ENCODE measurements around the gene BRINP3. TPM values are rescaled to one million over a fixed set of nuclear protein-coding genes. Genes with fewer than 3 reads are reported as not detected.

The BRINP3 gene
- polyA plus RNA-seq, 1 donor from 2014 or later = 7.7 TPM

DNA sequence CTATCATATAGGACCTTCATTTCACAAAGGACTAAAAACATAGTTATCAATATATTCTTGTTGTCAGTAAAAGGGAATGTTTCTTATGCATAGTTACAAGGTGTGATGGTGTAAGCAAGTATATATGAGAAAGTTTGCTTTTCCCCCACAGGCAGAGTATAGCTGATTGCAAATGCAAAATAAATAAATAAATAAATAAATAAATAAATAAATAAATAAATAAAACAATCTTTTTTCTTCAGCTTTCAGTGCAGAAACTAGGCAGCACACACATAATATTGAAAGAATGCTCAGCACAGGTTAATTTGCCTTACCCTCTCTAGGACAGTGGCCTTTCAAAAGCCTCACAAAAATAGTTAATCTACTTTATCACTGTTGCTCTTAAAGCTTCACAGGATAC, 138.8 kb downstream of the BRINP3 start:
- Histone ChIP-seq H3K9ac (ENCODE audit: low read length) (no peak overlapping the region), H3K9me3 (ENCODE audit: low read length) (no peaks in the 10 kb centered on the region), H3K27ac (ENCODE audit: low read length) (no peak overlapping the region), H3K79me2 (replicated peaks; ENCODE audit: insufficient read depth, low read length) (no peaks in the 10 kb centered on the region), H3K9me2 (ENCODE audit: insufficient read depth, low read length) (no peaks in the 10 kb centered on the region), H3F3A (ENCODE audit: insufficient read depth, low read length, poor library complexity, severe bottlenecking) (no peaks in the 10 kb centered on the region), H3K27me3 (ENCODE audit: insufficient read depth, low read depth, low read length) (no peaks in the 10 kb centered on the region), H3K4me2 (ENCODE audit: low read length) (no peak overlapping the region), H3K4me3 (ENCODE audit: low read length) (no peak overlapping the region), H3K36me3 (ENCODE audit: insufficient read depth, low read length) (no peaks in the 10 kb centered on the region), H2AFZ (ENCODE audit: low read depth, low read length) (no peak overlapping the region), H4K20me1 (ENCODE audit: insufficient read depth) (no peaks in the 10 kb centered on the region)
- TF ChIP-seq SMC3 (conservative IDR thresholded peaks at IDR 0.05; ENCODE audit: poor library complexity) (no peak), EP300 (conservative IDR thresholded peaks at IDR 0.05; ENCODE audit: poor library complexity, severe bottlenecking) (no peak), MXI1 (conservative IDR thresholded peaks at IDR 0.05; ENCODE audit: poor library complexity, severe bottlenecking) (no peak), TAF1 (IDR thresholded peaks at IDR 0.05; ENCODE audit: low read depth) (no peak), POLR2AphosphoS5 (IDR thresholded peaks at IDR 0.05) (no peak), EZH2 (IDR thresholded peaks at IDR 0.05; ENCODE audit: borderline replicate concordance, insufficient read depth, low read length, poor library complexity, severe bottlenecking) (no peak)
- TF ChIP-seq, protein P1, sequence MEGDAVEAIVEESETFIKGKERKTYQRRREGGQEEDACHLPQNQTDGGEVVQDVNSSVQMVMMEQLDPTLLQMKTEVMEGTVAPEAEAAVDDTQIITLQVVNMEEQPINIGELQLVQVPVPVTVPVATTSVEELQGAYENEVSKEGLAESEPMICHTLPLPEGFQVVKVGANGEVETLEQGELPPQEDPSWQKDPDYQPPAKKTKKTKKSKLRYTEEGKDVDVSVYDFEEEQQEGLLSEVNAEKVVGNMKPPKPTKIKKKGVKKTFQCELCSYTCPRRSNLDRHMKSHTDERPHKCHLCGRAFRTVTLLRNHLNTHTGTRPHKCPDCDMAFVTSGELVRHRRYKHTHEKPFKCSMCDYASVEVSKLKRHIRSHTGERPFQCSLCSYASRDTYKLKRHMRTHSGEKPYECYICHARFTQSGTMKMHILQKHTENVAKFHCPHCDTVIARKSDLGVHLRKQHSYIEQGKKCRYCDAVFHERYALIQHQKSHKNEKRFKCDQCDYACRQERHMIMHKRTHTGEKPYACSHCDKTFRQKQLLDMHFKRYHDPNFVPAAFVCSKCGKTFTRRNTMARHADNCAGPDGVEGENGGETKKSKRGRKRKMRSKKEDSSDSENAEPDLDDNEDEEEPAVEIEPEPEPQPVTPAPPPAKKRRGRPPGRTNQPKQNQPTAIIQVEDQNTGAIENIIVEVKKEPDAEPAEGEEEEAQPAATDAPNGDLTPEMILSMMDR (IDR thresholded peaks at IDR 0.05; ENCODE audit: poor library complexity, severe bottlenecking) = no peak
- TF ChIP-seq, protein P2, sequence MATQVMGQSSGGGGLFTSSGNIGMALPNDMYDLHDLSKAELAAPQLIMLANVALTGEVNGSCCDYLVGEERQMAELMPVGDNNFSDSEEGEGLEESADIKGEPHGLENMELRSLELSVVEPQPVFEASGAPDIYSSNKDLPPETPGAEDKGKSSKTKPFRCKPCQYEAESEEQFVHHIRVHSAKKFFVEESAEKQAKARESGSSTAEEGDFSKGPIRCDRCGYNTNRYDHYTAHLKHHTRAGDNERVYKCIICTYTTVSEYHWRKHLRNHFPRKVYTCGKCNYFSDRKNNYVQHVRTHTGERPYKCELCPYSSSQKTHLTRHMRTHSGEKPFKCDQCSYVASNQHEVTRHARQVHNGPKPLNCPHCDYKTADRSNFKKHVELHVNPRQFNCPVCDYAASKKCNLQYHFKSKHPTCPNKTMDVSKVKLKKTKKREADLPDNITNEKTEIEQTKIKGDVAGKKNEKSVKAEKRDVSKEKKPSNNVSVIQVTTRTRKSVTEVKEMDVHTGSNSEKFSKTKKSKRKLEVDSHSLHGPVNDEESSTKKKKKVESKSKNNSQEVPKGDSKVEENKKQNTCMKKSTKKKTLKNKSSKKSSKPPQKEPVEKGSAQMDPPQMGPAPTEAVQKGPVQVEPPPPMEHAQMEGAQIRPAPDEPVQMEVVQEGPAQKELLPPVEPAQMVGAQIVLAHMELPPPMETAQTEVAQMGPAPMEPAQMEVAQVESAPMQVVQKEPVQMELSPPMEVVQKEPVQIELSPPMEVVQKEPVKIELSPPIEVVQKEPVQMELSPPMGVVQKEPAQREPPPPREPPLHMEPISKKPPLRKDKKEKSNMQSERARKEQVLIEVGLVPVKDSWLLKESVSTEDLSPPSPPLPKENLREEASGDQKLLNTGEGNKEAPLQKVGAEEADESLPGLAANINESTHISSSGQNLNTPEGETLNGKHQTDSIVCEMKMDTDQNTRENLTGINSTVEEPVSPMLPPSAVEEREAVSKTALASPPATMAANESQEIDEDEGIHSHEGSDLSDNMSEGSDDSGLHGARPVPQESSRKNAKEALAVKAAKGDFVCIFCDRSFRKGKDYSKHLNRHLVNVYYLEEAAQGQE (IDR thresholded peaks at IDR 0.05; ENCODE audit: borderline replicate concordance) = no peak

DNA sequence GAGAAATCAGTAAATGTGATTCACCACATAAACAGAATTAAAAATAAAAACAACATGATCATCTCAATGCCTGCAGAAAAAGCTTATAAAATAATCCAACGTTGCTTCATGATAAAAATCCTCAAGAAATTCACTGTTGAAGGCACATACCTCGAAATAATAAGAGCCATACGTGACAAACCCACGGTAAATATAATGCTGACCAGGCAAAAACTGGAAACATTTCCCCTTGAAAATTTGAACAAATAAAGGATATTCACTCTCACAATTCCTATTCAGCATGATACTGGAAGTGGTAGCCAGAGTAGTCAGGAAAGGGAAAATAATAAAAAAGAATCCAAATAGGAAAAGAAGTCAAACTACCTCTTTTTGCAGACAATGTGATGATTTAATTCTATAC, 148.8 kb downstream of the BRINP3 start:
- Histone ChIP-seq H3K27me3 (ENCODE audit: insufficient read depth, low read depth, low read length) (no peaks in the 10 kb centered on the region), H3K27ac (ENCODE audit: low read length) (no peak overlapping the region), H3K4me3 (ENCODE audit: low read length) (no peak overlapping the region), H3K9ac (ENCODE audit: low read length) (no peak overlapping the region), H3K9me3 (ENCODE audit: low read length) (no peaks in the 10 kb centered on the region), H4K20me1 (ENCODE audit: insufficient read depth) (no peaks in the 10 kb centered on the region), H3K79me2 (replicated peaks; ENCODE audit: insufficient read depth, low read length) (no peaks in the 10 kb centered on the region), H3K36me3 (ENCODE audit: insufficient read depth, low read length) (no peaks in the 10 kb centered on the region), H3K4me2 (ENCODE audit: low read length) (no peak overlapping the region), H3F3A (ENCODE audit: insufficient read depth, low read length, poor library complexity, severe bottlenecking) (no peaks in the 10 kb centered on the region), H2AFZ (ENCODE audit: low read depth, low read length) (no peak overlapping the region), H3K9me2 (ENCODE audit: insufficient read depth, low read length) (no peaks in the 10 kb centered on the region)
- TF ChIP-seq EP300 (conservative IDR thresholded peaks at IDR 0.05; ENCODE audit: poor library complexity, severe bottlenecking) (no peak), POLR2AphosphoS5 (IDR thresholded peaks at IDR 0.05) (no peak), SMC3 (conservative IDR thresholded peaks at IDR 0.05; ENCODE audit: poor library complexity) (no peak), EZH2 (IDR thresholded peaks at IDR 0.05; ENCODE audit: borderline replicate concordance, insufficient read depth, low read length, poor library complexity, severe bottlenecking) (no peak), RAD21 (conservative IDR thresholded peaks at IDR 0.05) (no peak), MXI1 (conservative IDR thresholded peaks at IDR 0.05; ENCODE audit: poor library complexity, severe bottlenecking) (no peak), TAF1 (IDR thresholded peaks at IDR 0.05; ENCODE audit: low read depth) (no peak)
